ENCODE measurements around the gene EPOP.

EPOP gene

GRCh38 chr17:38716368-38717005, 41.7 kb upstream of the EPOP start:
- no peak for DNase-seq (ENCODE audit: low read depth)
- no peak for TF ChIP-seq CTCF (conservative IDR thresholded peaks at IDR 0.05; ENCODE audit: control insufficient read depth, insufficient read depth, low read depth, low read length)
- H3K4me3 ChIP-seq (ENCODE audit: control insufficient read depth, low read depth, low read length): no peak overlapping the region

GRCh38 chr17:38715216-38715943, 40.6 kb upstream of the EPOP start:
- DNase-seq (ENCODE audit: low read depth): no peak
- no peak overlapping the region for H3K4me3 ChIP-seq (ENCODE audit: control insufficient read depth, low read depth, low read length)
- TF ChIP-seq CTCF (conservative IDR thresholded peaks at IDR 0.05; ENCODE audit: control insufficient read depth, insufficient read depth, low read depth, low read length): no peak

- no peak for DNase-seq (ENCODE audit: low read depth)
- H3K4me3 ChIP-seq (ENCODE audit: control insufficient read depth, low read depth, low read length): no peak overlapping the region
Measured at GRCh38 chr17:38713456-38714075, 38.8 kb upstream of the EPOP start.

GRCh38 chr17:38712593-38712992, 37.8 kb upstream of the EPOP start:
- DNase-seq (ENCODE audit: low read depth): no peak
- H3K4me3 ChIP-seq (ENCODE audit: control insufficient read depth, low read depth, low read length): no peak overlapping the region
- no peak for TF ChIP-seq CTCF (conservative IDR thresholded peaks at IDR 0.05; ENCODE audit: control insufficient read depth, insufficient read depth, low read depth, low read length)

More at GRCh38 chr17:38713456-38714075, 38.8 kb upstream of the EPOP start:
- no peak for TF ChIP-seq CTCF (conservative IDR thresholded peaks at IDR 0.05; ENCODE audit: control insufficient read depth, insufficient read depth, low read depth, low read length)

GRCh38 chr17:38711792-38712571, 37.2 kb upstream of the EPOP start:
- no peak for TF ChIP-seq CTCF (conservative IDR thresholded peaks at IDR 0.05; ENCODE audit: control insufficient read depth, insufficient read depth, low read depth, low read length)
- H3K4me3 ChIP-seq (ENCODE audit: control insufficient read depth, low read depth, low read length): no peak overlapping the region
- no peak for DNase-seq (ENCODE audit: low read depth)

- DNase-seq (ENCODE audit: low read depth): no peak
Measured at GRCh38 chr17:38710985-38711384, 36.2 kb upstream of the EPOP start.

More at GRCh38 chr17:38710985-38711384, 36.2 kb upstream of the EPOP start:
- TF ChIP-seq CTCF (conservative IDR thresholded peaks at IDR 0.05; ENCODE audit: control insufficient read depth, insufficient read depth, low read depth, low read length): no peak
- H3K4me3 ChIP-seq (ENCODE audit: control insufficient read depth, low read depth, low read length): no peak overlapping the region
